ENCODE results near the gene RHBDD1.

RHBDD1 gene

DNA sequence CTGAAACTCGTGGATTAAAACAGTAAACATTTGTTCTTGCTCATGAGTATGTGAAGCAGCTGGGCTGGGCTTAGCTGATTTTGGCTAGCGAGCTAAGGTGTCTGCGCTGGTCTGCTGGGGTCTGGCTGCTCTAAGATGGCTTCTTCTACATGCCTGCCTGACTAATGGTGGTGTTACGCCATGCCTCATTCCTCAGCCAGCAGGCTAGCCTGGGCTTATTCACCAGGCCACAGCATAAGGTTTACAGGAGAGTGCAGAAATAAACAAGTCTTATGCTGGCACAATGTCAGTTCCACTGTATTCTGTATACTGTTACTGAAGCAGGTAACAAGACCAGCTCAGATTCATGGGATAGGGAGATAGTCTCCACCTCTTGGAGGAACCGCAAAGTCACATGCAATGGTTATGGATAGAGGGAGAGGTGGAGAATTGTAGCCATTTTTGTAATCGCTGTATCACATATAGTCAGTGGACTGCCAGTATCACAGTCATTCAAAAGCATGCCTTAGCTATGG lies 80.0 kb downstream of the RHBDD1 start:
- no peak for DNase-seq (ENCODE audit: low read depth in 2 of 2)

- DNase-seq (ENCODE audit: low read depth in 2 of 2), result no peak
Measured at GRCh38 chr2:226916669-226917068, 80.8 kb downstream of the RHBDD1 start.

GRCh38 chr2:226932443-226932842 lies 96.6 kb downstream of the RHBDD1 start:
- DNase-seq (ENCODE audit: low read depth in 2 of 2), result no peak

GRCh38 chr2:226934546-226935201 lies 98.8 kb downstream of the RHBDD1 start:
- no peak for DNase-seq (ENCODE audit: low read depth in 2 of 2)

DNA sequence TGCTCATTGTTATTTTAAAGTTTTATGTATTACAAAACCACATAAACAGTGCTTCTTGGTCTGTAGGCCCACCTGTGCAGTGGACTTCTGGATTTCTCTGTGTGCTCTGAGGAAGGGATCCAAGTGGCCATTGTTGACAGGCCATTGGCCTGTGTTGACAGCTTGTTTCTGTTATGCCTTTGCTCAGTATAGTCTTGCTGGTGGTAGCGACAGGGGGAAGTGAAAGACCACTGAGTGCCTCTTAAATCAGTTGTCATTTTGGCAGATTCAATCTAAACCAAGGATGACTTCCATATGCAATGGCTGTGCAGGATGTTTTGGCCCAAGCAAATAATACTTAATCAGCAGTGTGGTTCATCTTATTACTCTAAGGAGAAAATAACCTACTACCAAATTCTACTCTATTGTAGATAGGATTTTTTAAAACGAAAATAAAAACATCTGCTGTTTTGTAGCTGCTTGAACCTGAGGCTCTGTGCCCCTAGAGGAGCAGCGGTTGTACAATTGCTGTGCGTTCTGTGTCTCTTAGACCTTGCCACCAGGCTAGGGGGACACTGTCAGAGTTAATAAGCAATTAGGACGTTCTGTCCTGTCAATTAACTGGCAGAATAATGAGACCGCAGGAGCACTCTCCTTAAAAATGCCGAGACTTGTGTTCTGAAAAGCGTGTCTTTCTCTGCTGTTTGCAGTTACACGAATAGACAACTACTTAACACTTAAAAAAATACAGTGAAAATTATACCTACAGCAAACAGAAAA lies 108.2 kb downstream of the RHBDD1 start:
- no peak for DNase-seq (ENCODE audit: low read depth in 2 of 2)

- DNase-seq (ENCODE audit: low read depth in 2 of 2), result no peak
Measured at GRCh38 chr2:226953206-226953605, 117.4 kb downstream of the RHBDD1 start.

DNA sequence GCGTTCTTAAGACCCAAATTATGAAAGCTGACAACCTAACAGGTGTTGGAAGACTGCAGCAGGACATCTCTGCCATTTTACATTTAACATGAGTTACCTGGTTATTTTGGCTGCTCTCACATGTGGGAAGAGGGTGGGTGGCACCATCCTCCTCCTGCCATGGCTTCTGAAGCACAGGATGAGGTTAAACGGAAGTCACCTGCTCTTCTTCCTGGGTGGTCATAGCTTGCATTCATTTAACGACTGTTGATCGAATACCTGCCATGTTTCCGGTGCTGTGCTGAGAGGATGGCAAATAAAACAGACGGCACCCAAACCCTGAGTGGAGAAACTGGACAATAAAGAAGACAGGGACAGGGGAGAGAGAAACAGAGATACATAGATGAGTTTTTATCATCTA lies 118.0 kb downstream of the RHBDD1 start:
- no peak for DNase-seq (ENCODE audit: low read depth in 2 of 2)

GRCh38 chr2:226956659-226957058 lies 120.8 kb downstream of the RHBDD1 start:
- DNase-seq (ENCODE audit: low read depth in 2 of 2), result no peak

GRCh38 chr2:226959418-226959817 lies 123.6 kb downstream of the RHBDD1 start:
- DNase-seq (ENCODE audit: low read depth in 2 of 2), result no peak

DNA sequence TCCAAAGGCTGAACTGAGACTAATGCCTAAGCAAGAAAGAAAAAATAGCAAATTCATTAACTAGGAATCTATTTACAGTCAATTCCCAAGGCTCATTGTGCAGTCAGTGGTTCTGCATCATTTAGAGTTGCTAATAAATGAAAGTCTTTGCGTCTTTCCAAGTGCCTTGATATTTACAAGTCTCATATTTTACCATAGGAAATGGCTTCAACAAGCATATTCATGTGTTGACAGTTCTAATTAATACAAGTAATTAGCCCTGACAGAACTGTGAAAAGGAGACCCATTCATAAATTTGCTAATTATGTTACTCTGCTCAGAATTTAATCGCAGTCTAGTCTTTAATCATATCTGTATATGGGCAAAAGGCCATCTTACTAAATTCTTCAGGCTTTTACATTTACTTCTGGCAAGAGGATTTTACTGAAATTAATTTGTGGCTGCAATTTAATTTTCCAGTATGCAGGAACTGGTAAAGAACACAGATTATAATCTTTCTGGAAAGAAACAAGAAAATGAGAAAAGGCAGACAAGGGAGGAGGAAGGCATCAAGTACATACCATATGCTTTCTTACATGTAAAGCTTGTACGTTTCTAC lies 126.4 kb downstream of the RHBDD1 start:
- DNase-seq (ENCODE audit: low read depth in 2 of 2), result no peak

DNA sequence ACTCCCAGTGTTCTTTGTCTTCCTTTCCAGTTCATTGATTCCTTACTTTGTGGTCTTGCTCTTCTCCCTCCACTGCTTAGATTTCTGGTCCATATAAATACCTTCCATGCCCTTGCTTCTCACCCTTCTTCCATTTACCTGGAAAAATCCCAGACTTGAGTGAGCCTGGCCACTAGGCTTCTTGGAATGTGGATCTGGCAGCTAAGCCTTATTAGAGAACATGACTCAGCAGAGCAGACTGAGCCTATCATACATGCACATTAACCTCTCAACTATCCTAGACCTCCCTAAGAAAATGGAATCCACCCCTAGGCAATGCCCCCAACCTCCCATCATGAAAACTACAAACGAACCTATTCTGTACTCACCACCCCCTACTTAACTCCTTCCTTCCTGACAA lies 127.7 kb downstream of the RHBDD1 start:
- DNase-seq (ENCODE audit: low read depth in 2 of 2), result no peak

GRCh38 chr2:226965376-226965775 lies 129.5 kb downstream of the RHBDD1 start:
- DNase-seq (ENCODE audit: low read depth in 2 of 2), result no peak

DNA sequence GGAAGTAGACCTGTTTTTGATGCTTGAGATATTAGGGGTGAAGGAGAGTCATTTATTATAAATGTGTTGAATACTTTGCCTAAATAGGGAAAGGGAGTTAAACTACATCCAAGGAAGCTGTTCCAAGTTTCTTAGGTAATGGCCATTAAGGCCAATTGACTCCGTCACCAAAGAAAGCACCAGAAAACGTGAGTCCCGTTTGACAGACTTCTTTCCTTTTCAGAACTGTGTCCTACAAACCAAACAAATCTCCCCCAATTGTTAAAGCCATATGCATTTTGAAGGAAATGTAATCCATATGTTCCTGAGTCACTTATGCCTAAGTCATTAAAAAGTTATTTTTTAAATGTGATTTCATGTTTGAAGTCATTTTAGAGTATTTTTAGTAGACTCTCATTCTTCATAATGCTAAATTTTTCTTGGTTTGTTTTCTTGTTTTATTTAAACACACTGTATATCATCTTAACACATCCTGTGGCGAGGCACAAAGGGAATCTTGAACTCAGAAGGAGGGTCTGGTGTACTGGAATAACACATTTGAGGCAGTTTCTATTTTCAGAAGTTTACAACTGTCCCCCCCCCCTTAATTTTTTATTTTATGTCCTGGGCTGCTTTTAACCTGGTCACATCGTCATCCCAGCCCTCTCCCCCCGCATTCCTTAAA lies 133.7 kb downstream of the RHBDD1 start:
- DNase-seq (ENCODE audit: low read depth in 2 of 2), result no peak

DNA sequence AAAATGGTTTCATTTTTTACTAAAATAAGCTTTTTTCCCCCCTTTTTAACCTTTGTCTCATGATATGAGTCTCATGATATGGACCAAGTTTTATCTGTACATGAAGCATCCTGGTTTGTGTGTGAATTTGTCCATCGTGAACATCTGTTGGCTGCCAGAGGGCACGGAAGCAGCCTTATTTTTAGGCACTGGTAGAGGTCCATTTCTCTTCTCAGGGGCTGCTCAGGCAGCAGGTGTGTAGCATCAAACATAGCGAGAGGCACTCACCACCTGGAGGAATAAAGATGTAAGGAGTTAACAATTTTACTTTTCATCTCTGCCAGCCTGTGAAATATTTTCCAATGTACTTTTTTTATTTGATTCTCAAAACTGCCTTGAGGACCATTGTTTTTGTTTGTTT lies 134.5 kb downstream of the RHBDD1 start:
- DNase-seq (ENCODE audit: low read depth in 2 of 2), result no peak

DNA sequence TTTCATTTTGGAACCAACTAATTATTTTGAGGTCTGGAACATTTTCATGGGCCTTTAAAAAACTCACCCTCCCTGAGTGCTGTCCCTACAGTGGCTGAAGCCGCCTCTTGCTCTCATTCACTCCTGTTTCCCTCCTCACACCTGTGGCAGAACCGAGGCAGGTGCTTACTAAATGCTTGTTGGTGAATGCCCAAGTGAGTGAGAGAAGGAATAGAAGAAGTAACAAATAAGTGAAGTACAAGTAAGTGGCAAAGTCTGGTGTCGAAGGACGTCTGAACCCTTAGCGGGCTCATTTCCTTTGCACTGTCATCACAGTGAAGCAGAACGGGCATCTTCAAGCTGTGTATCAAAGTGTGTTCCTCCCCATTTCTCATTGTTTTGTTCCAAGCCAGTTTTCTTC lies 135.2 kb downstream of the RHBDD1 start:
- DNase-seq (ENCODE audit: low read depth in 2 of 2), result no peak

DNA sequence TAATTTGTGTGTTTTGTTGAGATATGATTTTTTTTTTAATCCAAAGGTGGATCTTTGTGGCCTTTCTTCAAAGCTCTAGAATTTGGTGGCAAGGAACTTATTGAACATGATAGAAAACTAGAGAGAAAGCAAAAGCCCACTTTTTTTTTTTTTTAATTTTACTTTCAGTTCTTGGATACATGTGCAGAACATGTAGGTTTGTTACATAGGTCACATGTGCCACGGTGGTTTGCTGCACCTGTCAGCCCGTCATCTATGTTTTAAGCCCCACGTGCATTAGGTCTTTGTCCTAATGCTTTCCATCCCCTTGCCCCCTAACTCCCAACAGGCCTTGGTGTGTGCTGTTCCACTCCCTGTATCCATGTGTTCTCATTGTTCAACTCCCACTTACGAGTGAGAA lies 135.9 kb downstream of the RHBDD1 start:
- no peak for DNase-seq (ENCODE audit: low read depth in 2 of 2)

- DNase-seq (ENCODE audit: low read depth in 2 of 2), result no peak
Measured at GRCh38 chr2:226973816-226974215, 138.0 kb downstream of the RHBDD1 start.

DNA sequence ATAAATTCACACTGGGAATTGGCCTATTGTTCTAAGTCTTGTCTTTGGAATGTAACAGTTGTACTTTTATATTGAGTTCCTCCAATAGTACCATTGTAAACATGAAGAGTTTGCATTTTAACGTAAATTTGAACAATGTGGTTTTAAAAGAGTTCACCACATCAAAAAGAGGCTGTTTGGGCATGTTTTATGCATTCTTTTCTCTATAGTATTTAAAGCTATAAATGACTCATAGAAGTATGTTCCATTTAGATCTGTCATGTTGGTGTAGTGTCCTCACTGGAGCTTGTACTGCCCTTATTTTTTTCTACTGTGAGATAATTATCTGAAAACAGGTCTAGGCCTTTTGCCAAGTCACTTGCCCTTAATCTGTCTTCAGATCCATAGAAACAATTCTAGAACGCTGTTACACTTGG lies 141.9 kb downstream of the RHBDD1 start:
- no peak for DNase-seq (ENCODE audit: low read depth in 2 of 2)

- no peak for DNase-seq (ENCODE audit: low read depth in 2 of 2)
Measured at GRCh38 chr2:226978300-226978699, 142.4 kb downstream of the RHBDD1 start.

DNA sequence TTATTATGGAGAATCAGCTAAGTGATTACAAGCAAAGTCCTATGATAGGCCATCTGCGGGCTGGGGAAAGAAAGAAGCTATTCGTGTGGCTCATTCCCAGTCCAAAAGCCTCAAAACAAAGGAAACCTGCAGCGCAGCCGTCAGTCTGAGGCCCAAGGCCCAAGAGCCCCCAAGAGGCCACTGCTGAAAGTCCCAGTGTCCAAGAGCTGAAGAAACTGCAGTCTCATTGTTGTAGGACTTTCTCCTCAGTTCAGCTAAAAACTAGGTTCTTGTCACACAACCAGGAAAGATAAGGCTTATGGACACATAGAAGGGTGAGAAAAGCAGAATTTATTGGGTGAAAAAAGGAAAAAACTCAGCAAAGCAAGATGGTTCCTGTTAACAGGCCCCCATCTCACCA lies 143.2 kb downstream of the RHBDD1 start:
- DNase-seq (ENCODE audit: low read depth in 2 of 2), result no peak

DNA sequence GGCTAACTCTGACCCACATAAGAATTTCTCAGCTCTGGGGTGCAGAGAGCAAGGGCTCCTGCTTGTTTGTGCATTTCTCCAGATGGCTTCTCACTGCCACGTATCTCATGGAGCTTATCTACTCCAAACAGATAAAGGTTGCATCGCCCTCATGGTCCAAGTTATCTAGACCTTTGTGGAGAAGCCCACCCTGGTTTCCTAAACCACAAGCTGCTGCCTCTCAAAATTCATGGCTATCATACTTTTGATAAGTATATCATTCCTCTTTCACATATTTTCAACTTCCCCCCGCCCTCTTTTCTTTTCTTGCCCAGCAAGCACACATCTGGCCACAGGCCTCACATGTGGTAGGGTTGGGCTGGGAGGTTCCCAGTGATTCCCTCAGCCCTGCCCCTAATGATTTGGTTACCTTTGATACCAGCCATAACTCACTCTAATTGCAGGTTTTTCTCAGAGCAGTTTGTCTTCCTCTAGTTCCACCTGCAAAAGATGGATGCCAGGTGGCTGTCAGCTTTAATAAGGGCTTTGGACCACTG lies 146.0 kb downstream of the RHBDD1 start:
- DNase-seq (ENCODE audit: low read depth in 2 of 2), result no peak

All from stimulated activated CD4-positive, alpha-beta T cell treated with anti-CD3 and anti-CD28 coated beads, Interleukin-15, amount 100 ng/mL, for 48 hours (primary cell).